A549 (cell line): Measurements from ENCODE around the gene MAGI1. TPM values are rescaled to one million over a fixed set of nuclear protein-coding genes. Genes with fewer than 3 reads are reported as not detected.

Experiments
- ATAC-seq, 2 experiments: fragments of 200-7000 bp in 1 of 2; fragments of >200 bp in 1 of 2; cut with Nextera tagmentation in 1 of 2; cut with Tn5 transposase in 1 of 2; 3 replicates each; pipeline versions ENCODE4 v1.8.0 to v1.9.1; 2018 to 2020; ENCODE audit warnings: mild to moderate bottlenecking in 1 of 2, moderate library complexity in 1 of 2
- CTCF ChIA-PET: fragments of 300-600 bp; sonication (Branson Sonifier 250); formaldehyde crosslinking; extraction: SDS; loops from one replicate; lab custom pipeline; 2021; ENCODE audit warnings: antibody characterized with exemption, inconsistent platforms; lab: Yijun Ruan, JAX
- POLR2A ChIA-PET: fragments of 350-600 bp; formaldehyde crosslinking; extraction: SDS; loops from one replicate; lab custom pipeline; 2021; ENCODE audit warnings: antibody characterized with exemption, inconsistent platforms; lab: Yijun Ruan, JAX
- DNase-seq, 2 experiments: peaks; one replicate each; pipeline versions ENCODE4 v3.0.0 to v3.0.0-alpha.2; 2011 to 2016; ENCODE audit warnings: low read depth in 1 of 2, low spot score in 1 of 2
- FAIRE-seq: peaks from 2 replicates; lab custom pipeline; 2011; peaks lifted over from hg19 to GRCh38; lab: Jason Lieb, UNC
- H3K27ac ChIP-seq, 2 experiments: fragments of >200 bp; sonication (Bioruptor Twin); formaldehyde crosslinking; 3 replicates each; pipeline ENCODE4 v1.5.1; 2016 to 2017
- H3K4me1 ChIP-seq: fragments of >200 bp; sonication (Bioruptor Twin); formaldehyde crosslinking; 3 replicates; pipeline ENCODE4 v1.6.1; 2016
- H3K4me2 ChIP-seq: fragments of >200 bp; sonication (Bioruptor Twin); formaldehyde crosslinking; 3 replicates; pipeline ENCODE4 v1.6.1; 2016
- H3K4me3 ChIP-seq: fragments of >200 bp; sonication (Bioruptor Twin); formaldehyde crosslinking; 3 replicates; pipeline ENCODE4 v1.5.1; 2016
- H3K9me3 ChIP-seq: fragments of >200 bp; sonication (Bioruptor Twin); formaldehyde crosslinking; 3 replicates; pipeline ENCODE4 v1.6.1; 2016
- BHLHE40 ChIP-seq: IDR thresholded peaks from 2 replicates; pipeline ENCODE4 v1.6.1; 2012; ENCODE audit warnings: low read depth, low read length, inconsistent platforms
- CBX8 ChIP-seq: fragments of 200-600 bp; sonication (generic); IDR thresholded peaks from 2 replicates; pipeline ENCODE4 v1.6.1; 2016
- CEBPB ChIP-seq, 2 experiments: fragments of >200 bp in 1 of 2; sonication (Bioruptor Twin) in 1 of 2; formaldehyde crosslinking in 1 of 2; IDR thresholded peaks; 2 replicates each; pipeline ENCODE4 v1.6.1; 2012 to 2016
- EHF ChIP-seq: fragments of 250-450 bp; sonication (Bioruptor Pico); IDR thresholded peaks from 2 replicates; pipeline ENCODE4 v1.5.0; 2020; ENCODE audit warnings: mild to moderate bottlenecking
- EHMT2 ChIP-seq: fragments of 200-600 bp; sonication (generic); IDR thresholded peaks from 2 replicates; pipeline ENCODE4 v1.6.1; 2016; ENCODE audit warnings: antibody characterized with exemption, low read depth, mild to moderate bottlenecking, moderate library complexity
- EP300 ChIP-seq, 2 experiments: fragments of >200 bp; sonication (Bioruptor Twin); formaldehyde crosslinking; IDR thresholded peaks; 2 replicates in 1 of 2; 3 replicates in 1 of 2; pipeline ENCODE4 v1.6.1; 2016 to 2017
- ESRRA ChIP-seq: fragments of 150-350 bp; IDR thresholded peaks from 2 replicates; pipeline ENCODE4 v1.6.1; 2014; ENCODE audit warnings: mild to moderate bottlenecking, low read length, borderline replicate concordance
- FOSB ChIP-seq: fragments of 250-450 bp; sonication (Bioruptor Pico); IDR thresholded peaks from 2 replicates; pipeline ENCODE4 v1.5.0; 2020; ENCODE audit warnings: mild to moderate bottlenecking, moderate library complexity
- FOSL2 ChIP-seq, 2 experiments: fragments of 450-650 bp in 1 of 2; fragments of >200 bp in 1 of 2; sonication (Bioruptor Twin) in 1 of 2; formaldehyde crosslinking; IDR thresholded peaks; 2 replicates each; pipeline versions ENCODE4 v1.5.0 to v1.6.1; 2016 to 2020; ENCODE audit warnings: mild to moderate bottlenecking in 1 of 2, moderate library complexity in 1 of 2
- HDAC2 ChIP-seq: fragments of 200-600 bp; sonication (generic); IDR thresholded peaks from 2 replicates; pipeline ENCODE4 v1.6.1; 2016
- HES2 ChIP-seq: fragments of >200 bp; sonication (Bioruptor Twin); formaldehyde crosslinking; IDR thresholded peaks from 2 replicates; pipeline ENCODE4 v1.6.1; 2016
- HEYL ChIP-seq: fragments of 250-450 bp; sonication (Bioruptor Pico); IDR thresholded peaks from 2 replicates; pipeline ENCODE4 v1.8.0; 2021; ENCODE audit warnings: mild to moderate bottlenecking, moderate library complexity
- HOXB5 ChIP-seq: fragments of 250-450 bp; sonication (Bioruptor Pico); IDR thresholded peaks from 2 replicates; pipeline ENCODE4 v1.5.0; 2020; ENCODE audit warnings: mild to moderate bottlenecking, moderate library complexity
- JUN ChIP-seq, 2 experiments: fragments of >200 bp; sonication (Bioruptor Twin); formaldehyde crosslinking; IDR thresholded peaks; 2 replicates in 1 of 2; 3 replicates in 1 of 2; pipeline ENCODE4 v1.6.1; 2016 to 2017
- KDM1A ChIP-seq: fragments of 200-600 bp; sonication (generic); IDR thresholded peaks from 2 replicates; pipeline ENCODE4 v1.6.1; 2016; ENCODE audit warnings: low read depth, mild to moderate bottlenecking
- KDM5A ChIP-seq: fragments of 200-600 bp; sonication (generic); IDR thresholded peaks from 2 replicates; pipeline ENCODE4 v1.6.1; 2016; ENCODE audit warnings: antibody characterized with exemption, mild to moderate bottlenecking
- MAFK ChIP-seq: fragments of 450-650 bp; IDR thresholded peaks from 2 replicates; pipeline ENCODE4 v1.6.1; 2014; ENCODE audit not compliant: partially characterized antibody
- MAX ChIP-seq: IDR thresholded peaks from 2 replicates; pipeline ENCODE4 v1.6.1; 2012
- NFE2L2 ChIP-seq: fragments of 150-350 bp; conservative IDR thresholded peaks from 2 replicates; pipeline ENCODE4 v1.6.1; 2014; ENCODE audit warnings: low read length
- NPAS2 ChIP-seq: fragments of 250-450 bp; sonication (Bioruptor Pico); IDR thresholded peaks from 2 replicates; pipeline ENCODE4 v1.8.0; 2022; ENCODE audit warnings: mild to moderate bottlenecking, moderate library complexity, borderline replicate concordance
- PBX3 ChIP-seq: IDR thresholded peaks from 2 replicates; pipeline ENCODE4 v1.6.1; 2012
- PHF8 ChIP-seq: fragments of 200-600 bp; sonication (generic); IDR thresholded peaks from 2 replicates; pipeline ENCODE4 v1.6.1; 2016; ENCODE audit warnings: low read depth, mild to moderate bottlenecking, antibody characterized with exemption, moderate library complexity, borderline replicate concordance
- POLR2A ChIP-seq: IDR thresholded peaks from 2 replicates; pipeline ENCODE4 v1.6.1; 2012; ENCODE audit warnings: mild to moderate bottlenecking, low read length
- POLR2AphosphoS2 ChIP-seq: conservative IDR thresholded peaks from 2 replicates; pipeline ENCODE4 v1.6.1; 2012; ENCODE audit warnings: low read length, improper control_type of control experiment, inconsistent platforms
- RARB ChIP-seq: fragments of 250-450 bp; sonication (Bioruptor Pico); IDR thresholded peaks from 2 replicates; pipeline ENCODE4 v1.8.0; 2021; ENCODE audit warnings: mild to moderate bottlenecking, moderate library complexity
- RCOR1 ChIP-seq: fragments of 150-350 bp; IDR thresholded peaks from 2 replicates; pipeline ENCODE4 v1.6.1; 2014; ENCODE audit warnings: antibody characterized with exemption, low read length, low read depth
- SMC3 ChIP-seq: fragments of >200 bp; sonication (Bioruptor Twin); formaldehyde crosslinking; IDR thresholded peaks from 3 replicates; pipeline ENCODE4 v1.6.1; 2018; ENCODE audit warnings: inconsistent platforms
- TFCP2L1 ChIP-seq: fragments of 250-450 bp; sonication (Bioruptor Pico); IDR thresholded peaks from 2 replicates; pipeline ENCODE4 v1.5.0; 2021; ENCODE audit warnings: mild to moderate bottlenecking
- USF2 ChIP-seq: fragments of 450-650 bp; IDR thresholded peaks from 2 replicates; pipeline ENCODE4 v1.6.1; 2014; ENCODE audit warnings: antibody characterized with exemption
- ZNF302 ChIP-seq: fragments of 250-450 bp; sonication (Bioruptor Pico); IDR thresholded peaks from 2 replicates; pipeline ENCODE4 v1.9.0; 2021; ENCODE audit warnings: inconsistent platforms, mild to moderate bottlenecking, moderate library complexity
- ZSCAN20 ChIP-seq: fragments of 250-450 bp; sonication (Bioruptor Pico); IDR thresholded peaks from 2 replicates; pipeline ENCODE4 v1.8.0; 2022; ENCODE audit warnings: mild to moderate bottlenecking, moderate library complexity
- WGBS: methylation state at CpG from one replicate; pipeline ENCODE4 v1.1.6; 2017; ENCODE audit errors: missing lambda C conversion rate; 5-methylcytosine and 5-hydroxymethylcytosine counted together
- polyA plus RNA-seq, 4 experiments: library from polyadenylated mRNA; depleted of rRNA in 3 of 4; stranded (reverse); fragments of >200 nt; fragmentation: RNase III in 1 of 4; extraction: RNeasy Plus Mini Kit Qiagen cat#74134 plus additional on column Dnase treatment in 1 of 4; gene quantifications; 2 replicates in 3 of 4; 3 replicates in 1 of 4; pipeline ENCODE4 v1.2.3, GENCODE V29; 2011 to 2017

Gene MAGI1
- polyA plus RNA-seq, 2 of the 4 experiments (the other 2 are of a cell fraction), result 4.7 to 6.6 TPM

- DNase-seq (no peak), ATAC-seq (no peak), FAIRE-seq (no peak)
- no peaks in the 10 kb centered on the region for H3K9me3 ChIP-seq
- TF ChIP-seq RARB (CRISPR knock-in tag) (no peak), EHF (CRISPR knock-in tag) (no peak), NPAS2 (CRISPR knock-in tag) (no peak), FOSB (no peak), ZSCAN20 (CRISPR knock-in tag) (no peak), HES2 (no peak), CBX8 (no peak)
- CTCF ChIA-PET, result no interaction called here
- H3K4me1 ChIP-seq, result 0 out of 3 replicates have a peak, but pooled peaks cover 3% of the 10 kb centered on the region
- POLR2A ChIA-PET, result no interaction called here
- H3K4me3 ChIP-seq, result no peak overlapping the region
- no peak overlapping the region for H3K27ac ChIP-seq
- 20% methylated on average over 3 of the region's 3 CpGs for WGBS
- no peak overlapping the region for H3K4me2 ChIP-seq
Observed at GRCh38 chr3:65409176-65409569, 629.5 kb downstream of the MAGI1 start.

GRCh38 chr3:65408531-65409175 lies 630.1 kb downstream of the MAGI1 start:
- Histone ChIP-seq H3K4me1 (0 out of 3 replicates have a peak, but pooled peaks cover 3% of the 10 kb centered on the region), H3K4me3 (no peak overlapping the region), H3K4me2 (no peak overlapping the region), H3K27ac (no peak overlapping the region), H3K9me3 (no peaks in the 10 kb centered on the region)
- ATAC-seq, result no peak
- FAIRE-seq, result no peak
- WGBS, result 82% methylated on average over 6 of the region's 6 CpGs
- ChIA-PET POLR2A (no interaction called here), CTCF (no interaction called here)
- DNase-seq, result no peak
- TF ChIP-seq ESRRA (no peak), ZSCAN20 (CRISPR knock-in tag) (no peak), TFCP2L1 (CRISPR knock-in tag) (no peak), MAFK (no peak), USF2 (no peak), EHMT2 (no peak), EP300 (IDR thresholded peaks at IDR 0.05) (no peak)

GRCh38 chr3:65406470-65406869 lies 632.2 kb downstream of the MAGI1 start:
- CTCF ChIA-PET, result interaction anchor here (1.2 kb wide), 1 partner anchor 22 kb away, joined by 3 read pairs; no protein-coding TSS in a partner anchor
- H3K4me2 ChIP-seq, result no peak overlapping the region
- H3K4me1 ChIP-seq, result peaks cover 8% of the 10 kb centered on the region; the same call in 1 of the 3 replicates
- H3K9me3 ChIP-seq, result no peaks in the 10 kb centered on the region
- FAIRE-seq, result no peak
- POLR2A ChIA-PET, result no interaction called here
- peak in 1 of 2 experiments; percentile 6 for DNase-seq
- TF ChIP-seq POLR2A (no peak), CBX8 (no peak), HES2 (peak; percentile 67), RCOR1 (no peak), HDAC2 (no peak), EHMT2 (no peak), TFCP2L1 (CRISPR knock-in tag) (no peak), CEBPB (IDR thresholded peaks at IDR 0.05) (peak; percentile 43 to 79; a peak in 2 of 4 replicates)
- H3K27ac ChIP-seq, result no peak overlapping the region; a peak in 1 of 6 replicates
- 77% methylated on average over 4 of the region's 4 CpGs for WGBS
- H3K4me3 ChIP-seq, result no peak overlapping the region
- ATAC-seq, result no peak

GRCh38 chr3:65402597-65402996 lies 636.1 kb downstream of the MAGI1 start:
- POLR2A ChIA-PET, result no interaction called here
- CTCF ChIA-PET, result no interaction called here
- Histone ChIP-seq H3K4me2 (no peak overlapping the region), H3K4me3 (no peak overlapping the region), H3K27ac (no peak overlapping the region), H3K4me1 (peaks cover 8% of the 10 kb centered on the region; the same call in 1 of the 3 replicates), H3K9me3 (no peaks in the 10 kb centered on the region)
- DNase-seq (peak in 1 of 2 experiments; percentile 36), ATAC-seq (peak; percentile 64 to 93), FAIRE-seq (no peak)
- WGBS, result 40% methylated on average over 7 of the region's 7 CpGs
- TF ChIP-seq HOXB5 (CRISPR knock-in tag), result no peak
- no peak for TF ChIP-seq FOSL2 (IDR thresholded peaks at IDR 0.05)
- TF ChIP-seq FOSL2 (CRISPR knock-in tag; IDR thresholded peaks at IDR 0.05), result no peak
- no peak for TF ChIP-seq NFE2L2
- no peak for TF ChIP-seq PHF8
- TF ChIP-seq PBX3, result no peak
- TF ChIP-seq MAX, result no peak
- TF ChIP-seq FOSB, result no peak
- TF ChIP-seq KDM5A, result no peak
- TF ChIP-seq HES2, result no peak
- TF ChIP-seq KDM1A, result no peak
- TF ChIP-seq SMC3, result no peak
- no peak for TF ChIP-seq ZNF302 (CRISPR knock-in tag)
- TF ChIP-seq BHLHE40, result no peak
- TF ChIP-seq JUN (IDR thresholded peaks at IDR 0.05), result no peak
- no peak for TF ChIP-seq POLR2AphosphoS2
- TF ChIP-seq HEYL (CRISPR knock-in tag), result no peak
